ENCODE measurements around the gene ABCF1.
A peak's percentile ranks its signal among the peaks of the same experiment; 100 is the strongest.

The ABCF1 gene

DNA sequence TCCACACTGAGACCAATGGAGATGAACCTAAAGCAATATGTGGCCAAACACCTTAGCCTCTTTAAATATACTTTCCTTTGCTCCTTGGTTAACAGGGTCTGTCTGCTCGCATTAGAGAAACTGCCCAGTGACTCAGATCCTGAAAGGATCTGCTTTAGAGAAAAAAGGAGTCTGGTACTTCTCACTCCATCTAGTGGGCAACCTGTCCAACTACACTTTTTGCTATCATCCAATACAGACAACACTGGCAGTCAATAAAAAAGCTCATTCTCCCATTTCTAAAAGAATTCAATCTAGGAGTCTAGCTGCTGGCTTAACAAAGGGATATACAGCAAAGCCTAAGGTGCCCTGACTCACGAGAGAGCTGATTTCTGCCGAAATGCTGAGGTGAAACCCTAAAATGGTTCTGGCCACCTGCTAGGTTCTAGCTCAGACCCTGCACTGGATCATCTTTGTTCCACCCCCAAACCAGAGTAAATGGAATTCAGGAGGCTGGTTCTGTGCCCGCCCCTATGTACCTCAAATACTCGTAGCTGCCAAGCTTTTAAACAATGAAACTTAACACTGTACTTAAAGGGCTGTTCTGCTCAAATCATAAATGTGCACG, 26.5 kb upstream of the ABCF1 start:
- no peak for TF ChIP-seq ELF4 (IDR thresholded peaks at IDR 0.05)
- TF ChIP-seq, protein P1, sequence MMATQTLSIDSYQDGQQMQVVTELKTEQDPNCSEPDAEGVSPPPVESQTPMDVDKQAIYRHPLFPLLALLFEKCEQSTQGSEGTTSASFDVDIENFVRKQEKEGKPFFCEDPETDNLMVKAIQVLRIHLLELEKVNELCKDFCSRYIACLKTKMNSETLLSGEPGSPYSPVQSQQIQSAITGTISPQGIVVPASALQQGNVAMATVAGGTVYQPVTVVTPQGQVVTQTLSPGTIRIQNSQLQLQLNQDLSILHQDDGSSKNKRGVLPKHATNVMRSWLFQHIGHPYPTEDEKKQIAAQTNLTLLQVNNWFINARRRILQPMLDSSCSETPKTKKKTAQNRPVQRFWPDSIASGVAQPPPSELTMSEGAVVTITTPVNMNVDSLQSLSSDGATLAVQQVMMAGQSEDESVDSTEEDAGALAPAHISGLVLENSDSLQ (IDR thresholded peaks at IDR 0.05), result no peak
- no peak for TF ChIP-seq FOXA1 (IDR thresholded peaks at IDR 0.05)
- ChIA-PET POLR2A (interaction anchor here (0.7 to 1.9 kb wide), 8 partner anchors 9 to 63 kb away, joined by 3 to 19 read pairs (median 4); partner anchors contain the start of genes ABCF1, GNL1 and PRR3), CTCF (interaction anchor here (0.6 to 2.0 kb wide), 15 partner anchors 10 to 302 kb away, joined by 3 to 14 read pairs (median 5); no protein-coding TSS in a partner anchor)
- DNase-seq (ENCODE audit: extremely low spot score), result peak; percentile 54

DNA sequence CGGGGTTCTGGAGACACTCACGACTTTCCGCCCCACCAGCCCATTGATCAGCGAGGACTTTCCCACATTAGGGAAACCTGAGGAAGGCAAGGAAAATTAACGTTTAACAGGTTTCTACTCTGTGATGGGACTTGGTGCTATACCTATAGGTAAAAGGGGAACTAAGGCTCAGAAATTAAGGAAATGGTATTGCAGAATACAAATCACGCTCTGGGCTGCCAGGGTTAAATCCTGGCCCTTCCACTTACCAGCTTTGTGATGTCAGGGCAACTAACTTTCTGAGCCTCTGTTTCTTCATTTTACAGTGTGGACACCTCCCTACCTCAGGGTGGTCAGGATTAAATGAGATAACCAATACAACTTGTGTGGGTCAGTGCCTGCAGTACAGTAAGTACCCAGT, 23.8 kb upstream of the ABCF1 start:
- POLR2A ChIA-PET, result interaction anchor here (1.2 kb wide), 1 partner anchor 10 kb away, joined by 3 read pairs; no protein-coding TSS in a partner anchor
- CTCF ChIA-PET, result no interaction called here
- TF ChIP-seq, protein P1 (IDR thresholded peaks at IDR 0.05), result no peak
- TF ChIP-seq ELF4 (IDR thresholded peaks at IDR 0.05) (no peak), HDGF (IDR thresholded peaks at IDR 0.05; ENCODE audit: borderline replicate concordance) (no peak)
- DNase-seq (ENCODE audit: extremely low spot score), result no peak

DNA sequence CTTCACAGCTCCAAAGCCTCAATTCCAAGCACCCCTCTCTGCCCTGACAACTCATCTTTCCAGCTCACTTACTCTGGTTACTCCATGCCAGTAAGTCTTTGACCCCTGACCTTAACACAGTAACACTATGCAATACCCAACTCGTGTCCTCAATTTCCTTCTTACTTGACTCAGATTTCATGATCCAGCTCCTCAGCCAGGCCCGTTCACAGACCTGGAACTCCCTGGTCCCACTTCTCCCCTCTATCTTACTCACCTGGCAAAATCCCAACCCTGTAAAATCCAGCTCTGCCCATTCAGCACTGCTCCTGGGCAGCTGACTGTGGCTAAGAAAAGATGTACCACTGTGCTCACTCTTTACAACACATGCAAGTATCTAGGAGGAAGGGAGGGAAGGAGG, 22.9 kb upstream of the ABCF1 start:
- TF ChIP-seq SUZ12 (IDR thresholded peaks at IDR 0.05), result no peak
- TF ChIP-seq FOXA1 (IDR thresholded peaks at IDR 0.05), result no peak
- TF ChIP-seq L3MBTL2 (conservative IDR thresholded peaks at IDR 0.05), result no peak
- TF ChIP-seq SP1 (IDR thresholded peaks at IDR 0.05), result no peak
- no peak for TF ChIP-seq FOXK2 (IDR thresholded peaks at IDR 0.05)
- TF ChIP-seq BHLHE40 (IDR thresholded peaks at IDR 0.05; ENCODE audit: borderline replicate concordance), result no peak
- no peak for TF ChIP-seq CTBP1 (IDR thresholded peaks at IDR 0.05; ENCODE audit: borderline replicate concordance)
- TF ChIP-seq TARDBP (IDR thresholded peaks at IDR 0.05), result no peak
- TF ChIP-seq, protein P1 (IDR thresholded peaks at IDR 0.05), result no peak
- no peak for TF ChIP-seq ZNF384 (IDR thresholded peaks at IDR 0.05)
- no peak for TF ChIP-seq ELF4 (IDR thresholded peaks at IDR 0.05)
- no peak for TF ChIP-seq HDGF (IDR thresholded peaks at IDR 0.05; ENCODE audit: borderline replicate concordance)
- no peak for TF ChIP-seq FOXM1 (IDR thresholded peaks at IDR 0.05; ENCODE audit: borderline replicate concordance)
- TF ChIP-seq ARNT (IDR thresholded peaks at IDR 0.05), result no peak
- no peak for TF ChIP-seq NFRKB (IDR thresholded peaks at IDR 0.05)
- no peak for TF ChIP-seq LEF1 (IDR thresholded peaks at IDR 0.05; ENCODE audit: borderline replicate concordance)
- ChIA-PET CTCF (no interaction called here), POLR2A (no interaction called here)
- no peak for DNase-seq (ENCODE audit: extremely low spot score)

DNA sequence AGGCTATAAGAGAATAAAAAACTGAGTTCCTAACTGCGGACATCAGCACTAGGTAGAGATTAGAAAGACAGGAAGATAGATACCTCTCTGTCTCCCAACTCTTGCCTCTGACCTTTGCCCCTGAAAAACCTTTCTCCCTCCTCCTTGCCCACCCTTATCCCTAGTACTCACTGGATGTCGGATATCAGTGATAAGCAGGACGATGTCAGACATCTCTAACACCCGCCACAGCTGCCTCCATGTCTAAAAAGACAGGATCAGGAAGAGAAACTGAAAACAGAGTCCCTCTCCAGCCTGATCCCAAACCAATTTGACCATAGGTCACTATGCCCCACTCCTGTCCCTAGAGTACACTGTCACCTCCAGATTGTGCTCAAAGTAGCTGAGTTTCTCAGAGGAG, 16.8 kb upstream of the ABCF1 start:
- ChIA-PET CTCF (interaction anchor here (1.6 to 2.1 kb wide), 2 partner anchors 10 to 13 kb away, joined by 5 to 14 read pairs; no protein-coding TSS in a partner anchor), POLR2A (interaction anchor here (0.6 to 3.6 kb wide), 6 partner anchors 9 to 192 kb away, joined by 3 to 17 read pairs (median 6); partner anchors contain the start of genes MRPS18B and PPP1R10)
- TF ChIP-seq FOXK2 (IDR thresholded peaks at IDR 0.05) (no peak), NFRKB (IDR thresholded peaks at IDR 0.05) (no peak), FOXM1 (IDR thresholded peaks at IDR 0.05; ENCODE audit: borderline replicate concordance) (no peak), LEF1 (IDR thresholded peaks at IDR 0.05; ENCODE audit: borderline replicate concordance) (no peak)
- no peak for DNase-seq (ENCODE audit: extremely low spot score)

DNA sequence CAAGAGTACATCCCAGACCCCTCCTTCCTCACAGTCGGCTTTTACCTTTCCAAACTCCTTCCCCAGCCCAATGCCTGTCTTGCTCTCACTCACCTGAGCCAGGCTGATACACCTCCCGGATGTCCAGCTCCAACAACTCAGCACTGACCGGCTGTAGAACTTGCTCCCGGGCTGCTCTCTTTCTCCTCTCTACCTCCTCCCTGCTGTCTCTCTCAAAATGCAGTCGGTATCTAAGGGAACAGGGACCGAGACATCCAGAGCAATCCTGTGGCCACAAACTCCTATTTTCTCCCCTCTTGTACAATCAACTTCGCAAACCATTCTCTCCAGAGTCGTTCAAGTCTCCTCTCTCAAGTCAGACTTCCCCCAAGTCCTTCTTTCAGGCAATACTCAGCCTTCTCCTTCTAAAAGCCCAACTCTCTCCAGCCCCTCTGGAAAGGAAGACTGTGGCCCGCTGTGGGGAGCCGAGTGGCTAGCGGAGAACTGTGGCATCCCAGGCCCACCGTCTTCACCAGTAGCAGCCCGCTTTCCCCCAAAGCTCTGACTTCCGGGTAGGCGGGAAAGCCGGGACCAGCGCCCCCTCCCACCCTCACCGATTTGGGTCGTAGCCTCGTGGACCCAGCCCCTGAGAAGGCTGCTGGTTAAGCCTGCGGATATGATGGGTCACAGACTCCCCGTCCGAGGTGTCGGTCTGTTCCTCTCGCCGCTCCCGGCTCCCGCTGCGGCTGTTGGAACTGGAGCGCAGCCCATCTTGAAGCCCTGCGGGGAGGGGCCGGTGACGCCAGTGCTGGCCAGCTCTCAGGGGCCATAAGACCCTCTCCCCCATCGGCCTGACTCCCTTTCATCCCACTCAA, 16.1 kb upstream of the ABCF1 start:
- ChIA-PET POLR2A (interaction anchor here (0.6 to 3.6 kb wide), 9 partner anchors 8 to 191 kb away, joined by 3 to 32 read pairs (median 10); partner anchors contain the start of genes ABCF1, MRPS18B and PPP1R10), CTCF (interaction anchor here (1.6 to 2.1 kb wide), 2 partner anchors 10 to 14 kb away, joined by 5 to 14 read pairs; no protein-coding TSS in a partner anchor)
- TF ChIP-seq L3MBTL2 (conservative IDR thresholded peaks at IDR 0.05) (no peak), ARNT (IDR thresholded peaks at IDR 0.05) (no peak), ELF4 (IDR thresholded peaks at IDR 0.05) (no peak), ZNF384 (IDR thresholded peaks at IDR 0.05) (no peak), FOXA1 (IDR thresholded peaks at IDR 0.05) (no peak), CTBP1 (IDR thresholded peaks at IDR 0.05; ENCODE audit: borderline replicate concordance) (no peak)
- DNase-seq (ENCODE audit: extremely low spot score), result peak; percentile 29

DNA sequence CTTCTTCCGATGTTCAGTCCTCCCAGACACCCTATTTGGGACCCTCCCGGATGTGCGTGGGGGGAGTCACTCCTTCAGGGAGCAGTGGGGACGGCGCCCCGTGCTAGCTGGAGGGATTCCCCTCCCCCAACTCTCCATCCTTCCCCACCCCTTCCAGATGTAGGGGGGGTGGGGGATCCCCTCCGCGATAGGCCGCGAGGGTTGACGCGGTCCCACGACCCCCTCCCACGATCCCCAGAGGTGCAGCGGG, 15.5 kb upstream of the ABCF1 start:
- no peak for TF ChIP-seq ZNF384 (IDR thresholded peaks at IDR 0.05)
- no peak for TF ChIP-seq HDGF (IDR thresholded peaks at IDR 0.05; ENCODE audit: borderline replicate concordance)
- TF ChIP-seq FOXK2 (IDR thresholded peaks at IDR 0.05), result no peak
- no peak for TF ChIP-seq L3MBTL2 (conservative IDR thresholded peaks at IDR 0.05)
- no peak for TF ChIP-seq BHLHE40 (IDR thresholded peaks at IDR 0.05; ENCODE audit: borderline replicate concordance)
- TF ChIP-seq CTBP1 (IDR thresholded peaks at IDR 0.05; ENCODE audit: borderline replicate concordance), result no peak
- TF ChIP-seq NFRKB (IDR thresholded peaks at IDR 0.05), result no peak
- TF ChIP-seq ELF4 (IDR thresholded peaks at IDR 0.05), result no peak
- TF ChIP-seq LEF1 (IDR thresholded peaks at IDR 0.05; ENCODE audit: borderline replicate concordance), result no peak
- no peak for TF ChIP-seq TARDBP (IDR thresholded peaks at IDR 0.05)
- TF ChIP-seq, protein P1 (IDR thresholded peaks at IDR 0.05), result no peak
- no peak for TF ChIP-seq SUZ12 (IDR thresholded peaks at IDR 0.05)
- TF ChIP-seq FOXM1 (IDR thresholded peaks at IDR 0.05; ENCODE audit: borderline replicate concordance), result no peak
- TF ChIP-seq SP1 (IDR thresholded peaks at IDR 0.05), result no peak
- no peak for TF ChIP-seq FOXA1 (IDR thresholded peaks at IDR 0.05)
- POLR2A ChIA-PET, result interaction anchor here (1.3 to 3.6 kb wide), 7 partner anchors 10 to 62 kb away, joined by 6 to 32 read pairs (median 17); partner anchors contain the start of genes ABCF1, MRPS18B and PPP1R10
- CTCF ChIA-PET, result interaction anchor here (1.6 to 2.1 kb wide), 2 partner anchors 11 to 14 kb away, joined by 5 to 14 read pairs; no protein-coding TSS in a partner anchor
- no peak for DNase-seq (ENCODE audit: extremely low spot score)
